ENCODE data around the gene NT5DC1. TPM values are rescaled to one million over a fixed set of nuclear protein-coding genes. Genes with fewer than 3 reads are reported as not detected.

Gene NT5DC1
- total and polyA plus RNA-seq, 2 experiments from 2014 or later = 27.0 to 29.8 TPM

- no peak for TF ChIP-seq ZNF462 (CRISPR knock-in tag; IDR thresholded peaks at IDR 0.05)
- no peak for TF ChIP-seq STAT1 (IDR thresholded peaks at IDR 0.05; ENCODE audit: unreplicated experiment)
- no peak for TF ChIP-seq ZNF114 (CRISPR knock-in tag; IDR thresholded peaks at IDR 0.05)
- no peak for TF ChIP-seq EZH2phosphoT487 (IDR thresholded peaks at IDR 0.05; ENCODE audit: unreplicated experiment)
- no peak overlapping the region; the same call in 1 of the 2 replicates for H3K27ac Mint-ChIP-seq
- no peaks in the 10 kb centered on the region for H3K36me3 ChIP-seq (ENCODE audit: insufficient read depth)
- DNase-seq (ENCODE audit: low spot score) (no peak), ATAC-seq (no peak)
- no peak overlapping the region for H2AFZ ChIP-seq
- H3K4me2 ChIP-seq = no peak overlapping the region
- H3K27me3 ChIP-seq (ENCODE audit: insufficient read depth) = no peaks in the 10 kb centered on the region
- H3K27me3 Mint-ChIP-seq (ENCODE audit: insufficient read depth, low read depth, poor library complexity) = peaks cover 1% of the 10 kb centered on the region
- peaks cover 26% of the 10 kb centered on the region for H3K4me1 Mint-ChIP-seq
- H3K9me2 ChIP-seq (ENCODE audit: insufficient read depth) = no peaks in the 10 kb centered on the region
- no peaks in the 10 kb centered on the region for H3K79me2 ChIP-seq (replicated peaks; ENCODE audit: insufficient read depth)
- no peaks in the 10 kb centered on the region for H3K36me3 Mint-ChIP-seq (ENCODE audit: low read depth)
- no peaks in the 10 kb centered on the region; the same call in 1 of the 2 replicates for H3K4me1 ChIP-seq (ENCODE audit: insufficient read depth)
- no peaks in the 10 kb centered on the region for H3F3A ChIP-seq (replicated peaks; ENCODE audit: low read depth)
- H4K20me1 ChIP-seq (replicated peaks; ENCODE audit: insufficient read depth) = no peaks in the 10 kb centered on the region
- H3K9me3 Mint-ChIP-seq = no peaks in the 10 kb centered on the region
- H3K4me3 ChIP-seq = no peak overlapping the region
- H3K4me3 Mint-ChIP-seq = no peak overlapping the region
- no peak overlapping the region for H3K27ac ChIP-seq (ENCODE audit: low read depth)
Observed at GRCh38 chr6:116152620-116153019, 52.0 kb downstream of the NT5DC1 start.

GRCh38 chr6:116154887-116155286 lies 54.2 kb downstream of the NT5DC1 start:
- Histone ChIP-seq H3K9me2 (ENCODE audit: insufficient read depth) (no peaks in the 10 kb centered on the region), H3K27ac (ENCODE audit: low read depth) (no peak overlapping the region), H3K79me2 (replicated peaks; ENCODE audit: insufficient read depth) (no peaks in the 10 kb centered on the region), H3K4me1 (ENCODE audit: insufficient read depth) (peaks cover 15% of the 10 kb centered on the region), H3F3A (replicated peaks; ENCODE audit: low read depth) (no peaks in the 10 kb centered on the region), H3K4me3 (no peak overlapping the region), H3K27me3 (ENCODE audit: insufficient read depth) (no peaks in the 10 kb centered on the region), H2AFZ (no peak overlapping the region), H4K20me1 (replicated peaks; ENCODE audit: insufficient read depth) (no peaks in the 10 kb centered on the region), H3K4me2 (no peak overlapping the region), H3K36me3 (ENCODE audit: insufficient read depth) (no peaks in the 10 kb centered on the region)
- ATAC-seq (no peak), DNase-seq (ENCODE audit: low spot score) (no peak)
- Mint-ChIP-seq H3K4me3 (no peak overlapping the region), H3K36me3 (ENCODE audit: low read depth) (peaks cover 4% of the 10 kb centered on the region; the same call in 1 of the 3 replicates), H3K9me3 (no peaks in the 10 kb centered on the region), H3K4me1 (peaks cover 32% of the 10 kb centered on the region), H3K27me3 (ENCODE audit: insufficient read depth, low read depth, poor library complexity) (peaks cover 1% of the 10 kb centered on the region), H3K27ac (no peak overlapping the region)
- TF ChIP-seq CTCF (conservative IDR thresholded peaks at IDR 0.05; ENCODE audit: low read depth in 2 of 2) = no peak
- no peak for TF ChIP-seq REST (IDR thresholded peaks at IDR 0.05; ENCODE audit: unreplicated experiment)
- TF ChIP-seq STAT1 (IDR thresholded peaks at IDR 0.05; ENCODE audit: unreplicated experiment) = no peak
- TF ChIP-seq JUNB (IDR thresholded peaks at IDR 0.05; ENCODE audit: unreplicated experiment) = no peak
- no peak for TF ChIP-seq CREB1 (CRISPR knock-in tag; IDR thresholded peaks at IDR 0.05; ENCODE audit: low read depth)
- no peak for TF ChIP-seq ETS1 (IDR thresholded peaks at IDR 0.05)
- no peak for TF ChIP-seq EZH2phosphoT487 (IDR thresholded peaks at IDR 0.05; ENCODE audit: unreplicated experiment)

Data from GM23338 (cell line).